ENCODE results near the gene POC1B. TPM values are rescaled to one million over a fixed set of nuclear protein-coding genes. Genes with fewer than 3 reads are reported as not detected.

Gene POC1B
- total RNA-seq, 1 experiment from 2014 or later = 40.3 TPM

- no peak overlapping the region for H3K27ac Mint-ChIP-seq (ENCODE audit: unreplicated experiment)
- H3K36me3 Mint-ChIP-seq (ENCODE audit: insufficient read depth, unreplicated experiment) = peaks cover 6% of the 10 kb centered on the region
- TSS peak; percentile 14 for BruUV-seq (replicated peaks)
- H3K4me3 Mint-ChIP-seq (ENCODE audit: low read depth, unreplicated experiment) = no peak overlapping the region
- peaks cover 16% of the 10 kb centered on the region for H3K4me1 Mint-ChIP-seq (ENCODE audit: low read depth, unreplicated experiment)
- H3K27me3 Mint-ChIP-seq (ENCODE audit: unreplicated experiment) = no peaks in the 10 kb centered on the region
- no peak for DNase-seq
- no peak for TF ChIP-seq CTCF (IDR thresholded peaks at IDR 0.05; ENCODE audit: unreplicated experiment)
- intact Hi-C loops (cut with micrococcal nuclease; ENCODE audit: unreplicated experiment) = no loop called here
- H3K9me3 Mint-ChIP-seq (ENCODE audit: low read depth, unreplicated experiment) = peaks cover 3% of the 10 kb centered on the region
- CTCF ChIA-PET = no interaction called here
Observed at GRCh38 chr12:89414851-89415250, 111.0 kb downstream of the POC1B start.

GRCh38 chr12:89414322-89414721, 111.5 kb downstream of the POC1B start:
- BruUV-seq (replicated peaks) = no TSS peak
- Mint-ChIP-seq H3K4me1 (ENCODE audit: low read depth, unreplicated experiment) (peaks cover 16% of the 10 kb centered on the region), H3K36me3 (ENCODE audit: insufficient read depth, unreplicated experiment) (peaks cover 6% of the 10 kb centered on the region), H3K27me3 (ENCODE audit: unreplicated experiment) (no peaks in the 10 kb centered on the region), H3K4me3 (ENCODE audit: low read depth, unreplicated experiment) (no peak overlapping the region), H3K27ac (ENCODE audit: unreplicated experiment) (no peak overlapping the region), H3K9me3 (ENCODE audit: low read depth, unreplicated experiment) (peaks cover 3% of the 10 kb centered on the region)
- no peak for TF ChIP-seq CTCF (IDR thresholded peaks at IDR 0.05; ENCODE audit: unreplicated experiment)
- intact Hi-C loops (cut with micrococcal nuclease; ENCODE audit: unreplicated experiment) = no loop called here
- CTCF ChIA-PET = no interaction called here
- DNase-seq = no peak

GRCh38 chr12:89413234-89413633, 112.6 kb downstream of the POC1B start:
- Mint-ChIP-seq H3K27ac (ENCODE audit: unreplicated experiment) (no peak overlapping the region), H3K27me3 (ENCODE audit: unreplicated experiment) (no peaks in the 10 kb centered on the region)
- CTCF ChIA-PET = interaction anchor here (0.6 to 0.7 kb wide), 2 partner anchors 23 to 362 kb away, joined by 3 read pairs; no protein-coding TSS in a partner anchor

GRCh38 chr12:89412665-89413064, 113.2 kb downstream of the POC1B start:
- H3K27ac Mint-ChIP-seq (ENCODE audit: unreplicated experiment) = no peak overlapping the region
- peaks cover 7% of the 10 kb centered on the region for H3K4me1 Mint-ChIP-seq (ENCODE audit: low read depth, unreplicated experiment)
- no TSS peak for BruUV-seq (replicated peaks)
- intact Hi-C loops (cut with micrococcal nuclease; ENCODE audit: unreplicated experiment) = no loop called here
- CTCF ChIA-PET = interaction anchor here (0.7 kb wide), 1 partner anchor 362 kb away, joined by 3 read pairs; no protein-coding TSS in a partner anchor
- no peaks in the 10 kb centered on the region for H3K27me3 Mint-ChIP-seq (ENCODE audit: unreplicated experiment)
- no peak overlapping the region for H3K4me3 Mint-ChIP-seq (ENCODE audit: low read depth, unreplicated experiment)
- no peaks in the 10 kb centered on the region for H3K9me3 Mint-ChIP-seq (ENCODE audit: low read depth, unreplicated experiment)
- no peak for DNase-seq
- TF ChIP-seq CTCF (IDR thresholded peaks at IDR 0.05; ENCODE audit: unreplicated experiment) = no peak
- no peaks in the 10 kb centered on the region for H3K36me3 Mint-ChIP-seq (ENCODE audit: insufficient read depth, unreplicated experiment)

More at GRCh38 chr12:89413234-89413633, 112.6 kb downstream of the POC1B start:
- intact Hi-C loops (cut with micrococcal nuclease; ENCODE audit: unreplicated experiment) = no loop called here
- H3K4me1 Mint-ChIP-seq (ENCODE audit: low read depth, unreplicated experiment) = peaks cover 13% of the 10 kb centered on the region
- no peak overlapping the region for H3K4me3 Mint-ChIP-seq (ENCODE audit: low read depth, unreplicated experiment)
- peaks cover 4% of the 10 kb centered on the region for H3K36me3 Mint-ChIP-seq (ENCODE audit: insufficient read depth, unreplicated experiment)
- BruUV-seq (replicated peaks) = no TSS peak
- no peak for TF ChIP-seq CTCF (IDR thresholded peaks at IDR 0.05; ENCODE audit: unreplicated experiment)
- DNase-seq = no peak
- peaks cover 3% of the 10 kb centered on the region for H3K9me3 Mint-ChIP-seq (ENCODE audit: low read depth, unreplicated experiment)
